ENCODE measurements around the gene TBX4.

Gene TBX4

GRCh38 chr17:61514491-61514890 lies 62.3 kb downstream of the TBX4 start:
- no peak for TF ChIP-seq CTCF (IDR thresholded peaks at IDR 0.05; ENCODE audit: low read depth, low read length)
- no peak for DNase-seq (ENCODE audit: extremely low read depth, low read depth)

GRCh38 chr17:61517265-61517664 lies 65.0 kb downstream of the TBX4 start:
- TF ChIP-seq CTCF (IDR thresholded peaks at IDR 0.05; ENCODE audit: low read depth, low read length), result no peak
- no peak for DNase-seq (ENCODE audit: extremely low read depth, low read depth)

GRCh38 chr17:61517843-61518606 lies 65.8 kb downstream of the TBX4 start:
- no peak for DNase-seq (ENCODE audit: extremely low read depth, low read depth)
- TF ChIP-seq CTCF (IDR thresholded peaks at IDR 0.05; ENCODE audit: low read depth, low read length), result no peak

GRCh38 chr17:61519139-61519538 lies 66.9 kb downstream of the TBX4 start:
- no peak for TF ChIP-seq CTCF (IDR thresholded peaks at IDR 0.05; ENCODE audit: low read depth, low read length)
- DNase-seq (ENCODE audit: extremely low read depth, low read depth), result no peak

GRCh38 chr17:61519754-61520440 lies 67.7 kb downstream of the TBX4 start:
- TF ChIP-seq CTCF (IDR thresholded peaks at IDR 0.05; ENCODE audit: low read depth, low read length), result no peak
- DNase-seq (ENCODE audit: extremely low read depth, low read depth), result no peak

- DNase-seq (ENCODE audit: extremely low read depth, low read depth), result no peak
- no peak for TF ChIP-seq CTCF (IDR thresholded peaks at IDR 0.05; ENCODE audit: low read depth, low read length)
Measured at GRCh38 chr17:61520897-61521296, 68.7 kb downstream of the TBX4 start.

- DNase-seq (ENCODE audit: extremely low read depth, low read depth), result no peak
- no peak for TF ChIP-seq CTCF (IDR thresholded peaks at IDR 0.05; ENCODE audit: low read depth, low read length)
Measured at GRCh38 chr17:61522088-61522487, 69.9 kb downstream of the TBX4 start.
